Measurements from ENCODE around the gene CD151. TPM values are rescaled to one million over a fixed set of nuclear protein-coding genes. Genes with fewer than 3 reads are reported as not detected.

The CD151 gene
- total RNA-seq (10 to 100 TPM; 20.8 to 24.3 TPM), polyA plus RNA-seq (10 to 100 TPM in 2 of 3 donors, 1 to 10 TPM in 1; 9.4 to 11.2 (median 10.2) TPM), total RNA-seq (6.9 to 32.8 (median 17.6) reads per million in 6 experiments)

DNA sequence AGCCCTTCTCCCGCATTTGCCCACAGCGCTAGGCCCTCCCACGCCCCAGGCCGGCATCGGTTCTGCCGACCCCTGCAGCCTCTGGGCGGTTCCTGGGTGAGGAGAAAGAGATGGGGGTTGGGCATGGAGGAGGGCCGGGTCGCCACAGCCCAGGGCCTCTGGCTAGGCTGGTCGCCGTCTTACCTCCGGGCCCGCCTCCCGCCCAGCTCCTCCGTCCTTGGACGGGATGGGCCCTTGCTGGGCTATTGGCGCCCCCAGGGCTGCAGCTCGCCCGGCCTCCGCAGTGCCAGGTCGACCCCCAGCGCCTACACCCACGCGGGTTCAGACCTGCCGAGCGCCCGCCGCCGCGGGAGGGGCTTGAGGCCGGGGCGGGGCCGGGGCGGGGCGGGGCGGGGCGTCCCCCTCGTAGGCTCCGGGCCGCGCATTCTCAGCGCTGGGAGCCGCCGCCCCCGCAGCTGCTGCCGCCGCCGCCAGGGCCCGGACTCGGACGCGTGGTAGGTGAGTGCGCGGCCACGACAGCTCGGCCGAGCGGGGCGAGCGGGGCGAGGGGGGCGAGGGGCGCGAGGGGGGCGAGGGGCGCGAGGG, at the start of gene CD151:
Gene CD151, plus strand, starts transcription at position 424 of the 585 bp plus-strand sequence. CDS start 3,118 bp downstream, outside the sequence.
- POLR2A ChIA-PET, result interaction anchor here (1.0 to 12.0 kb wide), 4 partner anchors 10 to 42 kb away, joined by 3 to 127 read pairs (median 28); partner anchors contain the start of genes CEND1, PNPLA2, POLR2L and RPLP2
- ATAC-seq, result peak; percentile 56 to 60
- peak in 2 of 10 donors; percentile 61 to 62 for DNase-seq
- peaks cover 0 to 25% (median 12%) of the 10 kb centered on the region in 5 donors for H3K27me3 Mint-ChIP-seq
- peak within 1 kb of the TSS in 3 of 10 donors; percentile 21 to 25 (median 24) for H3K27ac Mint-ChIP-seq
- H3K4me3 Mint-ChIP-seq, result peak within 1 kb of the TSS; percentile 60 to 83 (median 72)
- H3K36me3 Mint-ChIP-seq, result no peaks in the 10 kb centered on the region
- H3K4me1 Mint-ChIP-seq, result peaks cover 6 to 47% (median 40%) of the 10 kb centered on the region in 4 donors
- no peaks in the 10 kb centered on the region for H3K9me3 Mint-ChIP-seq

DNA sequence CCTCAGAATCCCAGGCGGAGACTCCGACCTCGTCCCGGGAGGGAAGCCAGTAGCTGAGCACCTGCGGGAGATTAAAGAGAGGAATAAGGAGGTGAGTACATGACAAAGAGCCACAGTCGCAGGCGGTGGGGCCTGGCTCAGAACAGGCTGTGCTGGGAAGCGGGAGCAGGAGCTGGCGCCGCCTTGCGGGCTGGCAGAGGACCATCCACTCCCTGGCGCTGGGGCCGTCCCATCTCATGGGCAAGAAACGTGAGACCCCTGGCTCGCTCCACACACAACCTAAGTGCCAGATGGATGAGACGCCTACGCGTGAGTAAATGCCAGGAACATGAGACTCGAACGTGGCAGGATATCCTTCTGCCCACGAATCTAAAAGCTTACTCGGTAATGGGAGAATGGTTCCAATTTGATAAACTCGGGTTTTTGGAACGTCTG, 49.2 kb upstream of the CD151 start:
- ATAC-seq (peak; percentile 57 to 85), DNase-seq (peak in 2 of 10 donors; percentile 3 to 27)
- POLR2A ChIA-PET, result interaction anchor here (0.8 to 1.0 kb wide), 2 partner anchors 9 to 195 kb away, joined by 3 read pairs; no protein-coding TSS in a partner anchor
- peaks cover 9 to 28% (median 16%) of the 10 kb centered on the region in 4 donors for H3K4me1 Mint-ChIP-seq
- H3K36me3 Mint-ChIP-seq, result peaks cover 0 to 4% (median 0%) of the 10 kb centered on the region in 3 donors
- H3K4me3 Mint-ChIP-seq, result no peak overlapping the region
- peak overlapping the region in 1 of 10 donors; percentile 55 for H3K27ac Mint-ChIP-seq
- no peaks in the 10 kb centered on the region for H3K9me3 Mint-ChIP-seq
- peaks cover 0 to under 1% (median 0%) of the 10 kb centered on the region in 5 donors for H3K27me3 Mint-ChIP-seq

DNA sequence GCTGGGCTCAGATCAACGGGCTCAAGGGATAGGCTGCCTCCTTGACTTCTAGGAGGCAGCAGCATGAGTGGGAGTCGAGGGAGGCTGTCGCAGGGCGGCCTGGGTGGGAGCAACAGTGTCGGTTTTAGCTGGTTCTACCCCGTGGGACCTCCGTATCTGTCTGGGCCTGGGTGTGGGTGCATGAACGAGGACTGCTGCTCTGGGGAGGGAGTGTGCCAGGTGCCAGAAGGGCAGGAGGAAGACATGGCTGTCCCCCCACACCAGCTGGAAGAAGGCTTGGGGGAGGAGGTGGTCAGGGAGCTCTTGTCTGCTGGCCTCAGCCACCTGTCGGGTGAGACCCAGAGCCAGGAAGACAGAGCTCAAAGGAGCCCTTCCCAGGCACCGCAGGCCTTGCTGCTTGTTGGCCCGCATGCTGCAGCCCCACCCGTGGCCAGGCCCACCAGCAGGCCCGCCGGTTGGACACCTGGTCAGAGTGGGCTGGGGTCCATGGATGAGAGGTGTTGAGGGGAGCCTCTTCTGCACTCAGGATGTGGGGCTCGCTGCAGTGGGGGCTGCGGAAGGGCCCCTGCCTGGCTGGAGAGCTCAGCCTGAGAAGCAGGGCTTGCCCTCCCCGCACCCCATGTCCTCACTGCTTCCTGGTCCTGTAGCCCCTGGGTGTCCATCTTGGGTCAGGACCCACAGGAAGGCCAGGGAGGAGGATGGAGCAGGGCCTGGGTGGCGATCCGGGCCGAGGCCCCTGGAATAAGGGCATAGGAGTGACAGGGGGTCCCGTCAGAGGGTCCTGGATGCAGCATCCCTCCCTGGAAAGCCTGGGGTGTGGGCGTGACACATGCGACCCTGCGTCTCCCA, 46.3 kb upstream of the CD151 start:
- ATAC-seq (no peak), DNase-seq (no peak)
- POLR2A ChIA-PET, result interaction anchor here (1.0 to 2.0 kb wide), 5 partner anchors 8 to 49 kb away, joined by 3 to 6 read pairs (median 4); no protein-coding TSS in a partner anchor
- Mint-ChIP-seq H3K27me3 (peaks cover 0 to 5% (median 0%) of the 10 kb centered on the region in 5 donors), H3K4me3 (peak overlapping the region in 1 of 10 donors; percentile 11), H3K27ac (peak overlapping the region in 3 of 10 donors; percentile 40 to 53 (median 44)), H3K36me3 (peaks cover 0 to 8% (median 4%) of the 10 kb centered on the region in 3 donors), H3K4me1 (peaks cover 9 to 19% (median 17%) of the 10 kb centered on the region in 4 donors), H3K9me3 (no peaks in the 10 kb centered on the region)

DNA sequence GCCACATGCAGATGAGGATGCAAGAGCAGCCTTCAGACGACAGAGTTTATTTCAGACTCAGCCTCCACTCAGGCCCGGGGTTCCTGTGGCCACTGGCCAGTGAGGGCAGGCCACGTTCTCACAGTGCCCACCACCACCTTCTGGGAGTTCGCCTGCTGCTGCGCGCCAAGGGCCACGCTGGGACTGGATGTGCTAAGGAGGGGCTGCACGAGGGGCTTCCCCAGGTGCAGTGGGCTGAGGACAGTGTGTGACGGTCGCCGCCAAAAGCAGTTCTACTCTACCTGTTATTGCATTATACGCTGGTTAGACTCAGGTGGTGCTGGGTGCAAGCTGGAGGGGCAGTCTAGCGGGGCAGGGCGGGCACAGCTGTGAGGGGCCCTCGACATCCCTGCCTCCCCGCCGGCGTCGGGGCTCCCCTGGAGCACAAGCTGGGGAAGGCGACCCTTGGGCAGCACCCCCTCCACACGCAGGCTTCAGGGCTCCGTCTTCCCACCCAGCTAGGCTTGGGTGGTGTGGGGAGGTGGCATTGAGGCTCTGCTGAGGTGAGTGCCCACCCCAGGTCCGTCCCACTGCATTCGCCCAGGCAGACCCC, 45.6 kb upstream of the CD151 start:
- peaks cover 9 to 17% (median 16%) of the 10 kb centered on the region in 4 donors for H3K4me1 Mint-ChIP-seq
- DNase-seq (no peak), ATAC-seq (no peak)
- peaks cover 0 to 11% (median 4%) of the 10 kb centered on the region in 3 donors for H3K36me3 Mint-ChIP-seq
- H3K9me3 Mint-ChIP-seq, result no peaks in the 10 kb centered on the region
- H3K27me3 Mint-ChIP-seq, result peaks cover 0 to 5% (median 0%) of the 10 kb centered on the region in 5 donors
- POLR2A ChIA-PET, result interaction anchor here (0.9 to 2.0 kb wide), 3 partner anchors 9 to 50 kb away, joined by 3 to 6 read pairs (median 4); no protein-coding TSS in a partner anchor
- H3K4me3 Mint-ChIP-seq, result no peak overlapping the region
- H3K27ac Mint-ChIP-seq, result no peak overlapping the region

DNA sequence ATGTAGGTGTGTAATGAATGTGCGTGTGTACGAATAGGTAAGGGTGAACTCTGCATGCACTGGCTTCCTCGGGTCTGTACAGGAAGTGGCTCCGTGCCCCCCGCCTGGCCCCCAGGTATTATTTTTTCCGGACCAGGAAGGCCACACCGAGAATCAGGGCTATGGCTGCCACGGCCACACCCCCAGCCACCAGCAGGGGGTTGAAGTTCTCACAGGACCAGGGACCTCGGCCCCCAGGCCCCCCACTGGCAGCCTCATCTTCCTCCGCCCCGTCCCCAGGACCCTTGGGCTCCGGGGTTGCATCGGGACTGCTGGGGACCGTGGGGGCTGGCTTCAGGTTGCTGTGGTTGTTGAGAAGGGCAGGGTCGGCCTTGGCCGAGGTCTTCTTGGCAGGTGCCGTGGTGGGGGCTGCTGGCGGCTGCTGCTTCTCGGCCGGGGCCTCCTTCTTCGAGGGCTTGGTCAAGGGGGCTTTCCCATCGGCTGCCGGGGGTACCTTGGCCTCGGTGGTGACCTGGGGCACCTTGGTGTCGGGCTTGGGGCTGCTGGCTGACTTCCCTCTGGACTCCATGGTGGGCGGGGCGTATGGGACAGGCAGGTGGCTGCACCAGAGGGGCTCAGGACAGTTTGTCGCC, 44.6 kb upstream of the CD151 start:
- H3K9me3 Mint-ChIP-seq, result no peaks in the 10 kb centered on the region
- ATAC-seq, result peak; percentile 32 to 39
- peak overlapping the region in 2 of 10 donors; percentile 31 to 33 for H3K27ac Mint-ChIP-seq
- no peak for DNase-seq
- POLR2A ChIA-PET, result interaction anchor here (0.7 to 2.0 kb wide), 3 partner anchors 10 to 51 kb away, joined by 3 to 6 read pairs (median 3); no protein-coding TSS in a partner anchor
- H3K4me1 Mint-ChIP-seq, result peaks cover 9 to 17% (median 16%) of the 10 kb centered on the region in 4 donors
- H3K36me3 Mint-ChIP-seq, result peaks cover 0 to 17% (median 4%) of the 10 kb centered on the region in 3 donors
- H3K4me3 Mint-ChIP-seq, result peak overlapping the region in 4 of 10 donors; percentile 22 to 48 (median 30)
- H3K27me3 Mint-ChIP-seq, result peaks cover 0 to 5% (median 0%) of the 10 kb centered on the region in 5 donors

DNA sequence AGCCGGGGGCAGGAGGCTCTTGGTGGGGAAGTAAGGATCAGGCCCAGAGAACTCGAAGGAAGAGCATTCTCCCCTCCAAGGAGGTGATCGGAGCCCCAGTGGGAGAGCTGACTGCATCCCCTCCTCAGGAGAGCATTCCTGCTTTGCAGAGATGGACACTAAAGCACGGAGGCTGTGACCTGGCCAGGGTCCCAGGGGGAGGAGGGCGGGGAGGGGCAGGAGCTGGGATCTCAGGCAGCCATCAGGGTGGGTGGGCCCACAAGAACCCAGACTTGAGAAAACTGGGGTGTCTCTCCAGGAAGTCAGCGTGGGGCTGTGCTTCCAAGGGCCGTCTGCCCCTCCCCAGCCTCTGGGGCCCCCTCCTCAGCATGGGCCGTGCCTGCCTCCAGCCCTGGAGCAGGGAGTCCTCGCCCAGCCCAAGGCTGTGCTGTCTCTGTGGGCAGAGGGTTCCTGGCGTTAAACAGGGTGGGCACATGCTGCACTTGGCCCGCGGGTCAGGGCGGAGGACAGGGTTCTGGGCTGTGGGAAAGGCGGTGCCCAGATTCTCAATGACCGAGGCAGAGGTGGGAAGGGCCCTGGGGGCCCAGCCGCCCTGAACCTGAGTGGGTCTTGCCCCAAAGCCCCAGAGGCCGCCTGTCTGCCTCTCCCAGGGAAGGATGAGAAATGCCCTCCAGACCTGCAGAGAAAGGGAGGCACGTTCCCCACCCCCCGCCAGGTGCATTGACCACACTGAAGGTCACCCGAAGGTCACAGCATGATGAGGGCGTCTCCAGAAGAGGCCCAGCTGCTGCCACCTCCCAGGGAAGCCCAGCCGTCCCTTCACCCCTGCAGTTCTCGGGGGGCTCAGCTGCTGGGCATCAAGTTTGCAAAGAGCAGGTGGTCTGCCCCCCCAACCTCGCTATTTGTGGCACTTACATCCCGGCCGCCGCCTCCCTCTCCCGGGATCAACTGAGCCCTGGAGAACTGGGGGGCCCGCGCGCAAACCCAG, 43.5 kb upstream of the CD151 start:
- ATAC-seq, result no peak
- Mint-ChIP-seq H3K4me1 (peaks cover 6 to 19% (median 13%) of the 10 kb centered on the region in 4 donors), H3K9me3 (no peaks in the 10 kb centered on the region), H3K27me3 (peaks cover 0 to 5% (median 0%) of the 10 kb centered on the region in 5 donors), H3K36me3 (peaks cover 0 to 15% (median 4%) of the 10 kb centered on the region in 3 donors), H3K27ac (peak overlapping the region in 1 of 10 donors; percentile 70), H3K4me3 (peak overlapping the region in 3 of 10 donors; percentile 10 to 35 (median 10))
- POLR2A ChIA-PET, result interaction anchor here (0.7 to 1.8 kb wide), 2 partner anchors 15 to 17 kb away, joined by 3 to 4 read pairs; partner anchors contain the start of gene PIDD1
- DNase-seq, result no peak

DNA sequence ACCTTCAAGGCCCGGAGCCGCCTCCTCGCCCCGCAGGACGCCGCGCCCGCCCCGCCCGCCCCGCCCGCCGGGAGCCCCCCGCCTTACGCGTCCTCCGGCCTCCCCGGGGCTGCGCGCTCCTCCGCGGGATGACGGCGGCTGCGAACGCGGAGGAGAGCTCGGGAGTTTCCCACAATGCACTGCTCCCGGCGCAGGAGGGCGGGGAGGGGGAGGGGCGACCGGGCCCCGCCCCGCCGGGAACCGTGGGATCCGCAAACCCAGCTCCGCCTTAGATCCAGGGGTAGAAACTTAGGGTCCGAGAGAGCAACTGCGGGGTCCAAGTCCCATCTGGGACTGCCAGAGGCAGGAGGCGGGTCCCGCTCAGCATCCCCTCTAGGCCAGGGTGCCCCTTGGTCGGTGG, 42.8 kb upstream of the CD151 start, which contains the start of gene CEND1:
Gene CEND1, minus strand, starts transcription at position 148 of the 400 bp plus-strand sequence. CDS start 1,514 bp downstream, outside the sequence.
- peaks cover 0 to 15% (median 4%) of the 10 kb centered on the region in 3 donors for H3K36me3 Mint-ChIP-seq
- peak within 1 kb of the TSS in 1 of 10 donors; percentile 70 for H3K27ac Mint-ChIP-seq
- H3K9me3 Mint-ChIP-seq, result no peaks in the 10 kb centered on the region
- peak in 1 of 10 donors; percentile 25 for DNase-seq
- peak; percentile 50 to 58 for ATAC-seq
- H3K27me3 Mint-ChIP-seq, result peaks cover 0 to 5% (median 0%) of the 10 kb centered on the region in 5 donors
- POLR2A ChIA-PET, result interaction anchor here (1.0 to 1.8 kb wide), 2 partner anchors 14 to 43 kb away, joined by 3 to 4 read pairs; partner anchors contain the start of genes CD151 and PIDD1
- H3K4me3 Mint-ChIP-seq, result peak within 1 kb of the TSS in 2 of 10 donors; percentile 10 to 35
- peaks cover 6 to 21% (median 14%) of the 10 kb centered on the region in 4 donors for H3K4me1 Mint-ChIP-seq

DNA sequence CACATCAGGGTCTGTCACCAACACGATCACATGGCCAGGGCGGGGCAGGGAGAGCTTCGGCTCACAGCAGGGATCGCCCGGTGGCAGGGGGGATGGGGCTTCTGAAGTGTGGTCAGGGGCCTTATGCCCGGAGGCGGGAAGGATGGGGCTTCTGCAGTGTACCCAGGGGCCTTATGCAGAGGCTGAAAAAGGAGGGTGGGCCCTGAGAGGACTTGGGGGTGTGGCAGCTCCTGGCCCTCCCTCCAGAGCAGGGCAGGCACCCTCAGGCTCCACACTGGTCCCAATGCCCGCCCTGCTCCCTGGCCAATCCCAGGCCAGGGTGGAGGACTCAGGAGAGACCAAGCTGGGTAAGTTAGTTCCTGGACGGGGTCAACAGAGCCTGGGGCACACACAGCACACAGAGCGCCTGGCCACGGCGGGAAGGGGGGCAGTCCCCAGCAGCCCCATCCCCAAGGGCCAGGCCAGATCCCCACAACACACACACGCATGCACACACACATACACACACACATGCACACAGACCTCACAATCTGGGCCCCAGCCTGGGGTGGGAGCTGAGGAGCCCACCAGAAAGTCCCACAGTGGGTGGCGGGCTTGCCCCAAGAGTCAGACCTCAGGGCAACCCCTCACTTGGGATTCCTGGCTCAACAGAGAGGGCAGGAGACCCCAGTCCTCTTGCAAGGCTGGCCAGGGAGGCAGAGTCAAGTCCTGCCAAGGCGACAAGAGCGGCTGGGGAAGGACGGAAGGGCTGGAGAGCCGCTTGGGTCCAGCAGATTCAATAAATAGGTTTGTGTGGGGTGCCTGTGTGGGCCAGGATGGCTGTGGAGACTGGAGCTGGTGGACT, 41.8 kb upstream of the CD151 start:
- peak overlapping the region in 1 of 10 donors; percentile 62 for H3K4me3 Mint-ChIP-seq
- peaks cover 0 to 15% (median 4%) of the 10 kb centered on the region in 3 donors for H3K36me3 Mint-ChIP-seq
- peaks cover 6 to 20% (median 16%) of the 10 kb centered on the region in 4 donors for H3K4me1 Mint-ChIP-seq
- no peaks in the 10 kb centered on the region for H3K9me3 Mint-ChIP-seq
- ATAC-seq (no peak), DNase-seq (no peak)
- H3K27ac Mint-ChIP-seq, result peak overlapping the region in 1 of 10 donors; percentile 33
- H3K27me3 Mint-ChIP-seq, result peaks cover 0 to 5% (median 0%) of the 10 kb centered on the region in 5 donors
- POLR2A ChIA-PET, result interaction anchor here (1.0 to 1.8 kb wide), 2 partner anchors 13 to 42 kb away, joined by 3 to 4 read pairs; partner anchors contain the start of genes CD151 and PIDD1

DNA sequence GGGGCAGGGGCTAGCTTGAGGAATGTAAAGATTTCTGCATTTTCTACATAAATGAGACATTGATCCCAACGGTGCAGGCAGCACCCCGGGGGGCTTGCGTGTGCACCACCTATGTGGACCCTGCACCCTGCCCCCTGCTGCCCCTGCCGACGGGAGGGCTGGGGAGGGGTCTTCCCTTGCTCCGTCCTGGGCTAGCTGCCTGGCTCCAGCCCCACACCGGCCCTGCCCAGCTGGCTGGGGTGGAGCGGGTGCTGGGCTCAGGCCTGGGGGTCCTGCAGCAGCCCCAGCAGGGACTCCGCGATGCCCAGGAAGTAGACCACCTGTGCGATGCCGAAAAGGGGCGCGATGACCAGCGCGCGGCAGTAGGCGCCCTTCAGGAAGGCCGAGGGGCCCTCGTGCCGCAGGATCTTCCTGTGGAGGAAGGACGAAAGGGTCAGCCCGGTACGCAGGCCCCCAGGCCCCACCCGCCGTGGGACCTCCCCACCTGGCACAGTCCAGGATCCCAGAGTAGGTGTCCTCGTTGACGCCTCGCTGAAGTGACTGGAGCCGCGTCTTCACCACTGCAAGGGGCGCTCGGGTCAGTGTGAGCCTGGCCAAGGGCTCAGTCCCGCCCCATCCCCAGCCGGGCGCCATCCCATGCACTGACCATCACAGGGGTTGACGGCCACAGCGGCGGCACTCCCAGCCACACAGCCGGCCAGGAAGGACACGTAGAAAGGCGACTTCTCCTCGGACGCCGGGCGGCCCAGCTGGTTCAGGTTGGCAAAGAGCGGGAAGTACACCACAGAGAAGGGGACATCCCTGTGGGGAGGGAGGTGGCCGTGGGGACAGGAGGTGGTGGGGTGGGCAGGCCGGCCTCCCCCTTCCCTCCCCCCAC, 40.9 kb upstream of the CD151 start:
- no peak for ATAC-seq
- H3K4me3 Mint-ChIP-seq, result no peak overlapping the region
- H3K4me1 Mint-ChIP-seq, result peaks cover 4 to 24% (median 23%) of the 10 kb centered on the region in 4 donors
- no peaks in the 10 kb centered on the region for H3K9me3 Mint-ChIP-seq
- peaks cover 0 to 16% (median 4%) of the 10 kb centered on the region in 3 donors for H3K36me3 Mint-ChIP-seq
- H3K27ac Mint-ChIP-seq, result no peak overlapping the region
- POLR2A ChIA-PET, result interaction anchor here (0.6 to 1.2 kb wide), 2 partner anchors 9 to 562 kb away, joined by 3 to 4 read pairs; no protein-coding TSS in a partner anchor
- DNase-seq, result no peak
- H3K27me3 Mint-ChIP-seq, result peaks cover 0 to 5% (median 0%) of the 10 kb centered on the region in 5 donors

Data from naive thymus-derived CD8-positive, alpha-beta T cell (primary cell).